CD8-positive, alpha-beta memory T cell (primary cell): Measurements from ENCODE around the gene WDR45. TPM values are rescaled to one million over a fixed set of nuclear protein-coding genes. Genes with fewer than 3 reads are reported as not detected.

Experiments
- CTCF ChIA-PET: fragments of 350-600 bp; sonication (Branson Sonifier 250); formaldehyde crosslinking; loops from one replicate; lab custom pipeline; 2021; ENCODE audit warnings: antibody characterized with exemption; lab: Charles Lee
- POLR2A ChIA-PET: fragments of 350-600 bp; sonication (Branson Sonifier 250); formaldehyde crosslinking; loops from one replicate; lab custom pipeline; 2021; ENCODE audit warnings: antibody characterized with exemption; lab: Charles Lee
- DNase-seq, 5 donors: peaks; one replicate each; pipeline versions ENCODE4 v3.0.0 to v3.0.0-alpha.2; 2020 to 2022; ENCODE audit warnings: mixed read lengths in 1 of 5
- H3K27ac ChIP-seq: one replicate; pipeline ENCODE4 v1.7.0; 2013; ENCODE audit warnings: low read depth, mild to moderate bottlenecking, low read length, moderate library complexity
- H3K27me3 ChIP-seq: 2 replicates; pipeline ENCODE4 v1.7.0; 2013; ENCODE audit warnings: low read length, mild to moderate bottlenecking; ENCODE audit not compliant: insufficient read depth, poor library complexity, severe bottlenecking
- H3K36me3 ChIP-seq: 2 replicates; pipeline ENCODE4 v1.7.0; 2013; ENCODE audit warnings: mild to moderate bottlenecking, low read length, moderate library complexity; ENCODE audit not compliant: insufficient read depth
- H3K4me1 ChIP-seq: 2 replicates; pipeline ENCODE4 v1.7.0; 2013; ENCODE audit warnings: mild to moderate bottlenecking, low read length, moderate library complexity; ENCODE audit not compliant: insufficient read depth
- H3K4me3 ChIP-seq: 2 replicates; pipeline ENCODE4 v1.7.0; 2013; ENCODE audit warnings: mild to moderate bottlenecking, low read length
- H3K9me3 ChIP-seq: 2 replicates; pipeline ENCODE4 v1.7.0; 2013; ENCODE audit warnings: mild to moderate bottlenecking, low read length
- H3K27ac Mint-ChIP-seq, 8 donors: one replicate each; pipeline ENCODE4 v1.8.0; 2020 to 2021; ENCODE audit warnings: mixed read lengths in 8 of 8, mild to moderate bottlenecking in 6 of 8, inconsistent platforms in 3 of 8, moderate library complexity in 3 of 8
- H3K27me3 Mint-ChIP-seq, 2 donors: one replicate each; pipeline ENCODE4 v1.8.0; 2020 to 2021; ENCODE audit warnings: mixed read lengths in 2 of 2, mild to moderate bottlenecking in 1 of 2, moderate library complexity in 1 of 2
- H3K36me3 Mint-ChIP-seq, 3 donors: one replicate each; pipeline ENCODE4 v1.8.0; 2020 to 2021; ENCODE audit warnings: mixed read lengths in 3 of 3, inconsistent platforms in 1 of 3, mild to moderate bottlenecking in 1 of 3
- H3K4me1 Mint-ChIP-seq, 3 donors: one replicate each; pipeline ENCODE4 v1.8.0; 2020 to 2021; ENCODE audit warnings: mixed read lengths in 3 of 3, inconsistent platforms in 1 of 3, mild to moderate bottlenecking in 1 of 3
- H3K4me3 Mint-ChIP-seq, 7 donors: one replicate each; pipeline ENCODE4 v1.8.0; 2020 to 2021; ENCODE audit warnings: mixed read lengths in 7 of 7, mild to moderate bottlenecking in 6 of 7, moderate library complexity in 4 of 7, inconsistent platforms in 2 of 7
- H3K9me3 Mint-ChIP-seq, 5 donors: one replicate each; pipeline ENCODE4 v1.8.0; 2020 to 2022; ENCODE audit warnings: mixed read lengths in 5 of 5, mild to moderate bottlenecking in 3 of 5, moderate library complexity in 2 of 5, inconsistent platforms in 1 of 5
- polyA plus RNA-seq: library from polyadenylated mRNA; unstranded; fragments of 300-500 nt; fragmentation: Illumina TruSeq; gene quantifications from one replicate; pipeline ENCODE4 v1.2.3, GENCODE V29; 2021
- total RNA-seq, 2 experiments: library from RNA; stranded (reverse); gene quantifications; one replicate each; pipeline ENCODE4 v1.2.3, GENCODE V29; 2021

The WDR45 gene
- total and polyA plus RNA-seq, 3 experiments from 2014 or later: 41.4 to 56.9 (median 46.2) TPM

- Histone ChIP-seq H3K27me3 (no peaks in the 10 kb centered on the region), H3K9me3 (no peaks in the 10 kb centered on the region), H3K27ac (no peak overlapping the region), H3K4me3 (peak overlapping the region; percentile 78), H3K4me1 (no peaks in the 10 kb centered on the region), H3K36me3 (no peaks in the 10 kb centered on the region)
- Mint-ChIP-seq H3K27ac (peak overlapping the region in 4 of 8 donors; percentile 66 to 96 (median 94)), H3K4me1 (peaks cover 0 to 10% (median 3%) of the 10 kb centered on the region in 3 donors), H3K9me3 (no peaks in the 10 kb centered on the region), H3K4me3 (peak overlapping the region; percentile 87 to 93 (median 89)), H3K27me3 (peaks cover 0 to 2% of the 10 kb centered on the region in 2 donors), H3K36me3 (peaks cover 0 to 10% (median 0%) of the 10 kb centered on the region in 3 donors)
- CTCF ChIA-PET: interaction anchor here (0.6 kb wide), 1 partner anchor 26 kb away, joined by 3 read pairs; no protein-coding TSS in a partner anchor
- POLR2A ChIA-PET: no interaction called here
- DNase-seq: no peak
Observed at GRCh38 chrX:49101629-49101984, 21.9 kb upstream of the WDR45 start.

DNA sequence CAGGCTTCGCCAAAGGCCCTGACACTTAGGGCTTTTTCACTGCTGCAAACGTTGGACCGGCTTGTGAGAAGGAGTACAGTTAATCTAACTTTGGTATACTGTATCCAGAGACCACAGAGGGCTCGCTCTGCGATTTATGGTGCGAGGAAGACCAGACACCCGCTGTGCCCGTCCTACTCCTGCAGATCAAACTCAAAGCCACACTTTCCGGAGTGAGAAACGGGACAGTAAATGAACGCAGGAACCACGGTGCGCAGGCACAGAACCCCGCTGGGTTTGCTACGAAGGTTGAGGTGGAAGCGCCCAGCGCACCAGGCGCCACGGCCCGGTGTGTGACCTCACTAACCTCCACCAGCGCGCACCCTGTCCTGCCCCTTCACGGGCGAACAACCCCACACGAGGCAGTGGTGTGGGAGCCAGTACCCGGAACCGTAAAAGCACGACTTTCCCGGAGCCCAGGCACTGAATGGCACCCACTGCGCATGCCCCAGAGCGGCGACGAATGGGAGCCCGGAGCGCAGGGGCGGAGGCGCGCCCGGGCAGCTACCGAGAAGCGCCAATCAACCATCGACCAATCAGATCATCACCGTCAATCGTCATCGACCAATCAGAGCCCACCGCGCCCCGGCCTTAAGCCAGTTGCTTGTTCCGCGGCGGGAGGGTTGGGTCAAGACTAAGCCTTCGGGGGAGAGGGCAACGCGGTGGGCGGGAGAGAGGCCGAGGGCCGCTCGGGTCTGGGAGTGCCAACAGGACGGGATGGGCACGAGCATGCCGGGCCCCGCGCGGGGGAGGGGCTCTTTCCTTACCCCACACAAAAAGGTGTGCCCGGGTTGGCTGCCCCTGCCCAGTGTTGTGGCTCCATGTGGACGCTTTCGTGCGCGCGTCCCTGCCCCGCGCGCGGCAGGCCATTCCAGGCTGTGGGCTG lies 21.3 kb upstream of the WDR45 start:
- ChIA-PET POLR2A (interaction anchor here (0.6 kb wide), 2 partner anchors 14 to 497 kb away, joined by 4 to 7 read pairs; no protein-coding TSS in a partner anchor), CTCF (interaction anchor here (0.6 to 1.5 kb wide), 2 partner anchors 10 to 25 kb away, joined by 3 to 4 read pairs; no protein-coding TSS in a partner anchor)
- peak overlapping the region; percentile 71 for H3K27ac ChIP-seq
- H3K36me3 ChIP-seq: no peaks in the 10 kb centered on the region
- H3K27me3 Mint-ChIP-seq: no peaks in the 10 kb centered on the region
- peaks cover 0 to 10% (median 3%) of the 10 kb centered on the region in 3 donors for H3K4me1 Mint-ChIP-seq
- H3K4me1 ChIP-seq: no peaks in the 10 kb centered on the region
- H3K27ac Mint-ChIP-seq: peak overlapping the region; percentile 88 to 97 (median 95)
- H3K36me3 Mint-ChIP-seq: peaks cover 0 to 6% (median 0%) of the 10 kb centered on the region in 3 donors
- H3K9me3 Mint-ChIP-seq: peaks cover 0 to 2% (median 0%) of the 10 kb centered on the region in 5 donors
- H3K27me3 ChIP-seq: no peaks in the 10 kb centered on the region
- no peaks in the 10 kb centered on the region for H3K9me3 ChIP-seq
- peak overlapping the region; percentile 78 for H3K4me3 ChIP-seq
- peak; percentile 81 to 93 (median 89) for DNase-seq
- H3K4me3 Mint-ChIP-seq: peak overlapping the region; percentile 87 to 93 (median 89)

- H3K27me3 ChIP-seq: no peaks in the 10 kb centered on the region
- H3K4me1 ChIP-seq: no peaks in the 10 kb centered on the region
- H3K27ac ChIP-seq: no peak overlapping the region
- peaks cover 0 to 3% (median 0%) of the 10 kb centered on the region in 3 donors for H3K36me3 Mint-ChIP-seq
- ChIA-PET POLR2A (no interaction called here), CTCF (no interaction called here)
- H3K36me3 ChIP-seq: no peaks in the 10 kb centered on the region
- H3K4me3 Mint-ChIP-seq: no peak overlapping the region
- H3K27me3 Mint-ChIP-seq: no peaks in the 10 kb centered on the region
- H3K4me1 Mint-ChIP-seq: peaks cover 0 to 8% (median 3%) of the 10 kb centered on the region in 3 donors
- H3K4me3 ChIP-seq: no peak overlapping the region
- no peaks in the 10 kb centered on the region for H3K9me3 ChIP-seq
- no peak for DNase-seq
- H3K27ac Mint-ChIP-seq: peak overlapping the region in 2 of 8 donors; percentile 78 to 88
- H3K9me3 Mint-ChIP-seq: peaks cover 0 to 2% (median 0%) of the 10 kb centered on the region in 5 donors
Observed at GRCh38 chrX:49096419-49096818, 16.7 kb upstream of the WDR45 start.

GRCh38 chrX:49089553-49089952 lies 9.9 kb upstream of the WDR45 start:
- ChIA-PET POLR2A (interaction anchor here (0.6 kb wide), 1 partner anchor 46 kb away, joined by 4 read pairs; the partner anchor contains the start of gene TFE3), CTCF (no interaction called here)
- Mint-ChIP-seq H3K9me3 (no peaks in the 10 kb centered on the region), H3K4me1 (no peaks in the 10 kb centered on the region), H3K36me3 (no peaks in the 10 kb centered on the region), H3K27ac (no peak overlapping the region), H3K27me3 (no peaks in the 10 kb centered on the region), H3K4me3 (no peak overlapping the region)
- H3K4me3 ChIP-seq: no peak overlapping the region
- H3K27me3 ChIP-seq: no peaks in the 10 kb centered on the region
- no peaks in the 10 kb centered on the region for H3K4me1 ChIP-seq
- H3K36me3 ChIP-seq: no peaks in the 10 kb centered on the region
- no peak overlapping the region for H3K27ac ChIP-seq
- no peaks in the 10 kb centered on the region for H3K9me3 ChIP-seq
- no peak for DNase-seq

- Histone ChIP-seq H3K27ac (no peak overlapping the region), H3K36me3 (no peaks in the 10 kb centered on the region), H3K9me3 (no peaks in the 10 kb centered on the region), H3K4me1 (peaks cover 7% of the 10 kb centered on the region), H3K27me3 (no peaks in the 10 kb centered on the region), H3K4me3 (no peak overlapping the region)
- CTCF ChIA-PET: no interaction called here
- peaks cover 0 to 22% (median 0%) of the 10 kb centered on the region in 3 donors for H3K36me3 Mint-ChIP-seq
- peaks cover 0 to 1% of the 10 kb centered on the region in 2 donors for H3K27me3 Mint-ChIP-seq
- peak overlapping the region in 3 of 7 donors; percentile 9 to 37 (median 37) for H3K4me3 Mint-ChIP-seq
- peak overlapping the region in 3 of 8 donors; percentile 27 to 54 (median 48) for H3K27ac Mint-ChIP-seq
- POLR2A ChIA-PET: no interaction called here
- DNase-seq: no peak
- H3K9me3 Mint-ChIP-seq: no peaks in the 10 kb centered on the region
- H3K4me1 Mint-ChIP-seq: peaks cover 0 to 15% (median 11%) of the 10 kb centered on the region in 3 donors
Observed at GRCh38 chrX:49082271-49082871, 2.7 kb upstream of the WDR45 start.

- ChIA-PET POLR2A (no interaction called here), CTCF (no interaction called here)
- Histone ChIP-seq H3K4me3 (no peak overlapping the region), H3K27me3 (no peaks in the 10 kb centered on the region), H3K9me3 (no peaks in the 10 kb centered on the region), H3K36me3 (no peaks in the 10 kb centered on the region), H3K27ac (no peak overlapping the region), H3K4me1 (peaks cover 12% of the 10 kb centered on the region)
- Mint-ChIP-seq H3K27me3 (peaks cover 0 to 4% of the 10 kb centered on the region in 2 donors), H3K4me1 (peaks cover 6 to 28% (median 22%) of the 10 kb centered on the region in 3 donors), H3K27ac (peak overlapping the region in 5 of 8 donors; percentile 12 to 100 (median 95)), H3K9me3 (no peaks in the 10 kb centered on the region), H3K36me3 (peaks cover 0 to 43% (median 0%) of the 10 kb centered on the region in 3 donors), H3K4me3 (no peak overlapping the region)
- DNase-seq: no peak
Observed at GRCh38 chrX:49077941-49078340, 1.7 kb downstream of the WDR45 start.

- POLR2A ChIA-PET: no interaction called here
- no peaks in the 10 kb centered on the region for H3K9me3 Mint-ChIP-seq
Observed at GRCh38 chrX:49075347-49075746, 4.3 kb downstream of the WDR45 start.

More at GRCh38 chrX:49075347-49075746, 4.3 kb downstream of the WDR45 start:
- DNase-seq: no peak
- peaks cover 8 to 29% (median 28%) of the 10 kb centered on the region in 3 donors for H3K4me1 Mint-ChIP-seq
- H3K27me3 ChIP-seq: no peaks in the 10 kb centered on the region
- no peaks in the 10 kb centered on the region for H3K9me3 ChIP-seq
- H3K27ac ChIP-seq: no peak overlapping the region
- peaks cover 0 to 49% (median 0%) of the 10 kb centered on the region in 3 donors for H3K36me3 Mint-ChIP-seq
- H3K36me3 ChIP-seq: no peaks in the 10 kb centered on the region
- H3K27ac Mint-ChIP-seq: peak overlapping the region in 3 of 8 donors; percentile 58 to 95 (median 84)
- CTCF ChIA-PET: interaction anchor here (0.6 kb wide), 1 partner anchor 26 kb away, joined by 3 read pairs; no protein-coding TSS in a partner anchor
- peaks cover 15% of the 10 kb centered on the region for H3K4me1 ChIP-seq
- no peak overlapping the region for H3K4me3 ChIP-seq
- H3K4me3 Mint-ChIP-seq: peak overlapping the region in 1 of 7 donors; percentile 72
- H3K27me3 Mint-ChIP-seq: peaks cover 0 to 5% of the 10 kb centered on the region in 2 donors
